Mesenchymal stem cell (in vitro differentiated cells and primary cell): ENCODE data around the gene CRB2.
"Not testable (repeated sequence)": the region's sequence is repeated elsewhere in the genome, so short reads cannot be mapped to it uniquely, and the experiment has no call there.

Experiments used
- DNase-seq: peaks from one replicate; pipeline ENCODE4 v3.0.0-alpha.2; 2013
- H2AFZ ChIP-seq: one replicate; pipeline ENCODE4 v1.6.1; 2013; ENCODE audit warnings: low read depth, mild to moderate bottlenecking, control low read depth, inconsistent platforms, low read length, moderate library complexity
- H2AK5ac ChIP-seq: 2 replicates; pipeline ENCODE4 v1.6.1; 2013; ENCODE audit warnings: low read length, moderate library complexity, mild to moderate bottlenecking, inconsistent platforms; ENCODE audit not compliant: severe bottlenecking
- H2BK120ac ChIP-seq: one replicate; pipeline ENCODE4 v1.6.1; 2013; ENCODE audit warnings: low read depth, mild to moderate bottlenecking, inconsistent platforms, low read length, moderate library complexity
- H2BK12ac ChIP-seq, 2 experiments: one replicate each; pipeline ENCODE4 v1.6.1; 2013; ENCODE audit warnings: inconsistent platforms in 2 of 2, low read length in 2 of 2, mild to moderate bottlenecking in 2 of 2, moderate library complexity in 2 of 2, control low read depth in 1 of 2
- H2BK15ac ChIP-seq: one replicate; pipeline ENCODE4 v1.6.1; 2013; ENCODE audit warnings: mild to moderate bottlenecking, low read depth, inconsistent platforms; ENCODE audit not compliant: poor library complexity, severe bottlenecking
- H2BK5ac ChIP-seq: 2 replicates; pipeline ENCODE4 v1.6.1; 2013; ENCODE audit warnings: low read depth, mild to moderate bottlenecking, low read length, control low read depth, inconsistent platforms; ENCODE audit not compliant: poor library complexity, severe bottlenecking
- H3K14ac ChIP-seq, 2 experiments: one replicate each; pipeline ENCODE4 v1.6.1; 2013; ENCODE audit warnings: inconsistent platforms in 2 of 2, low read length in 2 of 2, control low read depth in 1 of 2, mild to moderate bottlenecking in 1 of 2, moderate library complexity in 1 of 2
- H3K18ac ChIP-seq, 2 experiments: one replicate each; pipeline ENCODE4 v1.6.1; 2013; ENCODE audit warnings: inconsistent platforms in 2 of 2, low read length in 2 of 2, control low read depth in 1 of 2, low read depth in 1 of 2, mild to moderate bottlenecking in 1 of 2
- H3K23ac ChIP-seq, 2 experiments: one replicate each; pipeline ENCODE4 v1.6.1; 2013; ENCODE audit warnings: inconsistent platforms in 2 of 2, low read length in 2 of 2, mild to moderate bottlenecking in 2 of 2, moderate library complexity in 2 of 2, control low read depth in 1 of 2
- H3K27ac ChIP-seq: 2 replicates; pipeline ENCODE4 v1.5.1; 2013; ENCODE audit warnings: mild to moderate bottlenecking, moderate library complexity, low read length, control low read depth, inconsistent platforms; ENCODE audit not compliant: poor library complexity, severe bottlenecking
- H3K27me3 ChIP-seq, 2 experiments: 2 replicates each; pipeline versions ENCODE4 v1.6.1 to v1.7.0; 2013; ENCODE audit warnings: low read length in 2 of 2, mild to moderate bottlenecking in 2 of 2, moderate library complexity in 2 of 2, control low read depth in 1 of 2, inconsistent platforms in 1 of 2; ENCODE audit not compliant: control insufficient read depth in 1 of 2, insufficient read depth in 1 of 2
- H3K36me3 ChIP-seq, 2 experiments: 2 replicates each; pipeline versions ENCODE4 v1.6.1 to v1.7.0; 2013; ENCODE audit warnings: low read length in 2 of 2, control low read depth in 1 of 2, inconsistent platforms in 1 of 2, low read depth in 1 of 2, mild to moderate bottlenecking in 1 of 2; ENCODE audit not compliant: insufficient read depth in 2 of 2, control insufficient read depth in 1 of 2
- H3K4ac ChIP-seq, 2 experiments: one replicate each; pipeline ENCODE4 v1.6.1; 2013; ENCODE audit warnings: inconsistent platforms in 2 of 2, low read length in 2 of 2, mild to moderate bottlenecking in 2 of 2, moderate library complexity in 2 of 2, control low read depth in 1 of 2, low read depth in 1 of 2
- H3K4me1 ChIP-seq: 2 replicates; pipeline ENCODE4 v1.6.1; 2013; ENCODE audit warnings: low read depth, low read length, control low read depth; ENCODE audit not compliant: control insufficient read depth, insufficient read depth
- H3K4me2 ChIP-seq: 2 replicates; pipeline ENCODE4 v1.6.1; 2013; ENCODE audit warnings: low read length, mild to moderate bottlenecking, inconsistent platforms; ENCODE audit not compliant: poor library complexity, severe bottlenecking
- H3K4me3 ChIP-seq, 2 experiments: 2 replicates each; pipeline versions ENCODE4 v1.5.1 to v1.7.0; 2013; ENCODE audit warnings: low read length in 2 of 2, mild to moderate bottlenecking in 2 of 2, control low read depth in 1 of 2, low read depth in 1 of 2; ENCODE audit not compliant: insufficient read depth in 1 of 2
- H3K79me1 ChIP-seq: replicated peaks from 2 replicates; pipeline ENCODE4 v1.6.1; 2013; ENCODE audit warnings: mild to moderate bottlenecking, control low read depth, low read length, inconsistent platforms; ENCODE audit not compliant: poor library complexity, severe bottlenecking
- H3K9ac ChIP-seq: 2 replicates; pipeline ENCODE4 v1.7.0; 2013; ENCODE audit warnings: mild to moderate bottlenecking, low read length, moderate library complexity
- H3K9me3 ChIP-seq: 2 replicates; pipeline ENCODE4 v1.7.0; 2013; ENCODE audit warnings: mild to moderate bottlenecking, low read length; ENCODE audit not compliant: control insufficient read depth
- H4K8ac ChIP-seq: one replicate; pipeline ENCODE4 v1.6.1; 2013; ENCODE audit warnings: inconsistent platforms, mild to moderate bottlenecking, low read length, moderate library complexity
- H4K91ac ChIP-seq: one replicate; pipeline ENCODE4 v1.6.1; 2013; ENCODE audit warnings: mild to moderate bottlenecking, low read length, inconsistent platforms
- WGBS: methylation state at CpG from one replicate; pipeline ENCODE4 v1.1.7; 2013; ENCODE audit warnings: mixed read lengths; 5-methylcytosine and 5-hydroxymethylcytosine counted together

CRB2 gene

DNA sequence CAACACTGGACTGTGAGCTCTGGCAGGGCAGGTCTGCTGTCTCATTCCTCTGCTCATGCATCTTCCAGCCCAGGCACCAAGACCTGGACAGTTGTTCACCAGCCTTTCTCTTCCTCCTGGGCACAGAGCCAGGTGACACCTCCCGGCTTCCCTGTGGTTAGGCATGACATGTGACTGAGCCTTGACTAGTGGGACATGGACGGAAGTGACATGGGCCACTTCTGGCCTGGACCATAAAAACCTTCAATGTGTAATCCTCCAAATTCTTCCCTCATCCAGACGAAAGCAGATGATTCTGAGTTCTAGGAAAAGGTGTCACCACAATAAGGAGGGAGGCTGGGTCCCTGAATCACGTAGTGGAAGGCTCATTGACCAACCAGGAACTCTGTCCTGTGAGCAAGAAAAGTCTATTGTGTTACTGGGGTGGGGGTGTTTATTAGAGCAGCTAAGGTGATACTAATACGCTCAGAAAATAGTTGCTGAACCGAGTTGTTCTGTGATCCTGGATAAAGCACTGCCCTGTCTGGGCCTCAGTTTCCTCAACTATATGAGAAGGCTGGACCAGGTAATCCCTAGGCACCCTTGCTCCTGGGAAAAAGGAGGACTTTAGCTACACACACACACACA lies 26.6 kb upstream of the CRB2 start:
- Histone ChIP-seq H3K23ac (no peak overlapping the region), H2AFZ (no peak overlapping the region), H2BK15ac (no peak overlapping the region), H3K9me3 (no peaks in the 10 kb centered on the region), H3K4me1 (no peaks in the 10 kb centered on the region), H3K4ac (no peak overlapping the region), H3K4me2 (no peak overlapping the region), H3K18ac (no peak overlapping the region), H3K27me3 (peaks cover 3 to 18% of the 10 kb centered on the region in 2 experiments), H4K91ac (no peak overlapping the region), H3K9ac (no peak overlapping the region), H2BK120ac (no peak overlapping the region), H3K14ac (no peak overlapping the region), H3K79me1 (no peaks in the 10 kb centered on the region), H2BK5ac (no peak overlapping the region), H3K27ac (no peak overlapping the region), H4K8ac (no peak overlapping the region), H3K36me3 (no peaks in the 10 kb centered on the region), H2AK5ac (no peak overlapping the region), H2BK12ac (no peak overlapping the region), H3K4me3 (no peak overlapping the region)
- DNase-seq, result no peak
- 86% methylated on average over 6 of the region's 6 CpGs for whole genome bisulfite sequencing

DNA sequence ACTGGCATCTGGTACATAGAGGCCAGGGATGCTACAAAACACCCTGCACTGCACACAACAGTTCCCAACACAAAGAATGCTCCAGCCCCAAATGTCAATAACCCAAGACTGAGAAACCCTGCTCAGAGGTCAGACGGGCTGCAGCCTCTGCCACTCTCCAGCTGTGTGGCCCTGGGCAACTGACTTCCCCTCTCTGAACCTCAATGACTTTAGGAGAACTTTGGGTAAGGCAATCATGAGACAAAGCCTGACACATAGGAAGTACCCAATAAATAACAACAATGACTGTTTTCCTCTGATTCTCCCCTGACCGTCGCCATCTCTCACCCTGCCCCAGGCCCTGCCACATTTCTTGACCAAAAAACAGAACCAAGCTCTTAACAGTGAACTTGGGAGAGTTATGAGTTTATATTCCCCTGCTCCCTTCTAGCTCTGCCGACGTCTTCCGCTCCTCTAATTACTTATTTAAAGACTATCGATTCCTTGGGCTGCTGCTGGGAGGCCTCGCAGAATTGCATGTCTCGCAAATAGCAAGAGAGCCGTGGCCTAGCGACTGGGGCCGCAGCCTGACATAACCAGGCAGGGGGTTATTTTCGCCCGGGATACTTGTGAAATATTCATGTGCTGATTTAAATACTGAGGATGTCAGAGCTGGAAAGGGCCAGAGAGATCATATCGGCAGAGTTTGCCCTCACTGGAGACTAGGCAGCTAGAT lies 24.5 kb upstream of the CRB2 start:
- H3K14ac ChIP-seq, result no peak overlapping the region
- H2AK5ac ChIP-seq, result no peak overlapping the region
- H2BK5ac ChIP-seq, result no peak overlapping the region
- no peak overlapping the region for H3K4ac ChIP-seq
- H3K27ac ChIP-seq, result no peak overlapping the region
- no peak for DNase-seq
- H3K36me3 ChIP-seq, result no peaks in the 10 kb centered on the region
- no peak overlapping the region for H3K23ac ChIP-seq
- no peak overlapping the region for H4K8ac ChIP-seq
- no peak overlapping the region for H4K91ac ChIP-seq
- no peak overlapping the region for H2BK120ac ChIP-seq
- H3K4me1 ChIP-seq, result peaks cover 9% of the 10 kb centered on the region
- H3K18ac ChIP-seq, result no peak overlapping the region
- H2AFZ ChIP-seq, result no peak overlapping the region
- no peak overlapping the region for H3K4me2 ChIP-seq
- H3K79me1 ChIP-seq, result no peaks in the 10 kb centered on the region
- 89% methylated on average over 15 of the region's 15 CpGs for WGBS
- no peak overlapping the region for H3K4me3 ChIP-seq
- no peak overlapping the region for H2BK12ac ChIP-seq
- H2BK15ac ChIP-seq, result no peak overlapping the region
- peaks cover 0 to 4% of the 10 kb centered on the region in 2 experiments for H3K27me3 ChIP-seq
- H3K9ac ChIP-seq, result no peak overlapping the region
- no peaks in the 10 kb centered on the region for H3K9me3 ChIP-seq

DNA sequence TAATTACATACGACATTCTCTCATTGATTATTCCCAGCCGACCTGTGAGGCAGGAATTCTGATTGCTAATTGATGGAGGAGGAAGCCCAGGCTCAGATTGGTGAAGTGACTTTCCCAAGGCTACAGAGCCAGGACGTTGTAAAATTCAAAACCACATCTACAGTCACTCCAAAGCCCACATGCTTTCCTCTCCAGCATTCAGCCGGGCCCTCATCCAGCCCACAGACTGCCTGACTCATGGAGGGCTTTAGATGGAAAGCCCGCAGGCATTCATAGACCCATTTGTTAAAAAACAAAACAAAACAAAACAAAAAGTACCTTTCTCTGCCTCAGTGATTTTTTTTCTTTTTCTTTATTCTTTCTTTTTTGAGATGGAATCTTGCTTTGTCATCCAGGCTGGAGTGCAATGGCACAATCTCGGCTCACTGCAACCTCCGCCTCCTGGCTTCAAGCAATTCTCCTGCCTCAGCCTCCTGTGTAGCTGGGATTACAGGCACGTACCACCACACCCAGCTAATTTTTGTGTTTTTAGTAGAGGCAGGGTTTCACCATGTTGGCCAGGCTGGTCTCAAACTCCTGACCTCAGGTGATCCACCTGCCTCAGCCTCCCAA lies 22.8 kb upstream of the CRB2 start:
- 87% methylated on average over 8 of the region's 8 CpGs for WGBS

DNA sequence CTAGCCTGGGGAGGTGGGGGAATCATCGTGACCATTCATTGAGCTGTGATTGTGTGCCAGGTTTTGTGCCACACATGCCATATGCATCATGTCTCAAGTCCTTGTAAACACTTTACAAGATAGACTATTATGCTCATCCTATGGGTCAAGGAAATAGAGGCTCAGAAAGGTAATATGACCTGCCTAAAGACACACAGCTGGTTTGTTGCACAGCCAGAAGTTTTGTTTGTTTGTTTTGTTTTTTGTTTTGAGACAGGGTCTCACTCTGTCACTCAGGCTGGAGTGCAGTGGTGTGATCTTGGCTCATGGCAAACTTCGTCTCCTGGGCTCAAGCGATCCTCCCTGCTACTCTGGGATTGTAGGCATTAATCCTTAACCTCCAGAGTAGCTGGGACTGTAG lies 21.4 kb upstream of the CRB2 start:
- no peak overlapping the region for H2AK5ac ChIP-seq

More for the DNA sequence above, 22.8 kb upstream of the CRB2 start:
- not testable (repeated sequence) for H3K18ac ChIP-seq, H3K79me1 ChIP-seq, DNase-seq, H3K14ac ChIP-seq, H4K8ac ChIP-seq, H3K23ac ChIP-seq, H2AK5ac ChIP-seq, H3K36me3 ChIP-seq, H3K9ac ChIP-seq, H2AFZ ChIP-seq, H2BK15ac ChIP-seq, H3K27ac ChIP-seq, H2BK5ac ChIP-seq, H3K27me3 ChIP-seq, H3K9me3 ChIP-seq, H4K91ac ChIP-seq, H3K4me2 ChIP-seq, H2BK120ac ChIP-seq, H3K4me3 ChIP-seq, H2BK12ac ChIP-seq, H3K4ac ChIP-seq
- H3K4me1 ChIP-seq, result peaks cover 13% of the 10 kb centered on the region

More for the DNA sequence above, 21.4 kb upstream of the CRB2 start:
- no peak overlapping the region for H2AFZ ChIP-seq
- H3K4me3 ChIP-seq, result no peak overlapping the region
- no peak overlapping the region for H3K23ac ChIP-seq
- 100% methylated on average over 3 of the region's 3 CpGs for WGBS
- H3K4ac ChIP-seq, result no peak overlapping the region
- H3K36me3 ChIP-seq, result no peaks in the 10 kb centered on the region
- H3K4me2 ChIP-seq, result no peak overlapping the region
- H3K14ac ChIP-seq, result no peak overlapping the region
- H3K27ac ChIP-seq, result no peak overlapping the region
- no peak overlapping the region for H3K9ac ChIP-seq
- H2BK5ac ChIP-seq, result no peak overlapping the region
- peaks cover 0 to 6% of the 10 kb centered on the region in 2 experiments for H3K27me3 ChIP-seq
- no peak overlapping the region for H2BK15ac ChIP-seq
- H3K79me1 ChIP-seq, result no peaks in the 10 kb centered on the region
- peaks cover 25% of the 10 kb centered on the region for H3K4me1 ChIP-seq
- no peak overlapping the region for H4K91ac ChIP-seq
- H4K8ac ChIP-seq, result no peak overlapping the region
- H3K18ac ChIP-seq, result no peak overlapping the region
- no peak overlapping the region for H2BK12ac ChIP-seq
- H3K9me3 ChIP-seq, result no peaks in the 10 kb centered on the region
- DNase-seq, result no peak
- no peak overlapping the region for H2BK120ac ChIP-seq
